Gastroesophageal sphincter (tissue), 3 donors: ENCODE results near the gene RALGPS1.

Experiments
- CTCF ChIP-seq, 4 experiments: fragments of 200-600 bp in 2 of 4; fragments of 450-650 bp in 2 of 4; sonication (generic) in 1 of 4; IDR thresholded peaks; one replicate each; pipeline ENCODE4 v1.5.1; 2017 to 2019; ENCODE audit warnings: antibody characterized with exemption in 4 of 4, mild to moderate bottlenecking in 2 of 4, moderate library complexity in 2 of 4
- EP300 ChIP-seq: sonication (generic); formaldehyde crosslinking; IDR thresholded peaks from one replicate; pipeline ENCODE4 v1.6.1; 2017; ENCODE audit warnings: antibody characterized with exemption, mild to moderate bottlenecking
- POLR2AphosphoS5 ChIP-seq: sonication (generic); formaldehyde crosslinking; IDR thresholded peaks from one replicate; pipeline ENCODE4 v1.6.1; 2017; ENCODE audit warnings: antibody characterized with exemption

DNA sequence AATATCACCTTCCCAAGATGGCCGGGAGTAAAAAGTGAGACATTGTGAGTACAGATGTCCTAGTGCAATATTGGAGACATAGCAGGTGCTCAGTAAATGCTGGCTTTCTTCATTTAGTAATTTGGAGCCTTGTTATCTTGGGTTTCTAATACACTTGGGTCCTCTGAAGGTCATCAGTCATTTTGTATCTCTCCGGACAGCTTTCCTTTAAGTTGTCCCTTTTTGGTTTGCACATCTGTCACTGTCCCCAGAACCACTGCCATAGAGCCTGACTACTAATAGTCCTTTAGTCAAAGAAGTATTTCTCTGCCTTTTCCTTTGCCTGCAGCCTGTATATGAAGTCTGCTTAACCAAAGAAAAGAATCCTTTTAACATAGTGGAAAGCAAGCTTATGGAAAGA, 215.7 kb downstream of the RALGPS1 start:
- no peak for TF ChIP-seq CTCF (IDR thresholded peaks at IDR 0.05)
- TF ChIP-seq POLR2AphosphoS5: no peak
- TF ChIP-seq EP300: no peak
